DMS79 treated with DMSO at 0.1 percent for 48 hours (cell line): Measurements from ENCODE around the gene MCCD1.
"Not testable (repeated sequence)": the region's sequence is repeated elsewhere in the genome, so short reads cannot be mapped to it uniquely, and the experiment has no call there.

ENCODE experiments used
- DNase-seq: peaks from one replicate; lab custom pipeline; 2025; lab: John Stamatoyannopoulos, UW

The MCCD1 gene

DNA sequence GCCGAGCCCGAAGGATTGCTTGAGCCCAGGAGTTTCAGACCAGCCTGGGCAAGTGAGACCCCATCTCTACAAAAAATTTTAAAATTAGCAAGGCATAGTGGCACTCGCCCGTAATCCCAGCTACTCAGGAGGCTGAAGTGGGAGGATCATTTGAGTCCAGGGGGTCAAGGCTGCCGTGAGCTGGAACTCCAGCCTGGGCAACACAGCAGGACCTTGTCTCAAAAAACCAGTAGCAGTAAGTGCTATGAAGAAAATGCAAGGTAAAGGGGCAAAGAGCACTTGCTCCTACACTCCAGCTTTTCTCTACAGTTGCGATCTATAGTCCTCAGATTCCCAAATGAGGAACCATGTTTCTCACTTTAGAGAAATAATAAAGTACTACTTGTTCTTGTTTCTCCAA lies 14.9 kb downstream of the MCCD1 start:
- DNase-seq: no peak

DNA sequence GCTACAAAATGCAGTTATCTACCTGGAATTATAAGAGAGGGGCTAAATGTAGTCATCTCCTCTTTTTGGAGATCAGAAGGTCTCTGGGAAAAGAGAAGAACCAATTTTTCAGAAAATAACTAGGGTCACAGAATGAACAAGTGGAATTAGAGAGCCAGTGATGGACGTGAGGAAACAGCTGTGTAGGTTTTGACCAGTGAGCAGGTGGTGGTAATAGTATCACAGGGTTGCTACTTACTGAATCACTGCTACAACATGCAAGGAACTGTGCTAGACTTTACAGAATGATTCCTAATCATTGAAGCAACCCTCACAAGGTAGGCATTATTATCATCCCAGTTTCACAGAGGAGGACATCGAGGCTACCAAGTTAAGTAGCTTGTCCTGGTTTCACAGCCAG lies 15.9 kb downstream of the MCCD1 start:
- DNase-seq: no peak

DNA sequence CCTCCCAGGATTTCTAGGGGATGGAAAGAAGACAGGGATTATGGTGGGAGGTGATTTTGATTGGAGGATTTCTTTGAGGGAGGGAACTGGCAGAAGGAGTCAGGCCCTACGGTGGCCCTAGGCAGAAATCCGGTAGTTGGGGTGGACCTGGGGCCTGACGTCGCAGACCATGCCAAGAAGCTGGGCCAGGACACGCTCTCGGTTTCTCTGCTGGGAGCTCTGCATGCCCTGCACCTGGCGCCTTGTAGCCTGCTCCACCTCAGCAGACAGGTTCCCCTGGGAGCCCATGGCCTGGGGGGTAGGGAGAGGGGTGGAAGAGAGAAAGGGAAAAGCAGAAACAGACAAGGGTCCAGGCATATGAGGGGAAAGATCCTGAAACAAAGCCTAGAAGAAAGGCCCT lies 16.5 kb downstream of the MCCD1 start:
- no peak for DNase-seq

DNA sequence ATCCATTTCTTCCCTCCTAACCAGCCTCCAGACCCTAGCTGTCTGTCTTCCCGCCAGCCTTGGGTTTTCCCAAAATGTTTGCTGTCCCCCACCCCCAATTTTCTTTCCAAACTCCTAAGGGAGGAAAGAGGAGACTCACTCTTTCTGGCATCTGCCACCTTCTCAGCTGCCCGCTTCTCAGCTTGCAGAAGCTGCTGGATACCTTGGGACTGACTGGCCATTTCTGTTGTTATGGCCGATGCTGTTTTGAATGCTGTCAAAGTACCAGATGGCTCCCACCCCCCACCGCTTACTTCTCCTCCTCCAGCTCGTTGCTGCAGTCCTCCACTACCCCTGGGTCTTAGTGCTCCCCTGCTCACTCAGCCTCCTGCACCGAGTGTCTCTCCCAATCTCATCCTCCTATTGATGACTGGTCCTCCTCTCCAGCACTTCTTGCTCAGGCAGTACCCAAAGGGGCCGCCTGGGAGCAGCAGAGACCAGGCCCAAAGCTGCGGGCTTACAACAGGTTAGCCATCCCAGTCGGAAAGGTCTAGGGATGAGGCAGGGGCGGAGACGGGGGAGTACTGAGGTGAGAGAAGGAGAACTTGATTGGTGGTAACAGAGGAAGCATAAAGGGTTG lies 17.7 kb downstream of the MCCD1 start, which contains the start of gene ATP6V1G2:
Gene ATP6V1G2 (minus strand): TSS at position 270 of the 619 bp plus-strand sequence. CDS start 49 bp downstream, at position 221.
- peak; percentile 94 for DNase-seq

DNA sequence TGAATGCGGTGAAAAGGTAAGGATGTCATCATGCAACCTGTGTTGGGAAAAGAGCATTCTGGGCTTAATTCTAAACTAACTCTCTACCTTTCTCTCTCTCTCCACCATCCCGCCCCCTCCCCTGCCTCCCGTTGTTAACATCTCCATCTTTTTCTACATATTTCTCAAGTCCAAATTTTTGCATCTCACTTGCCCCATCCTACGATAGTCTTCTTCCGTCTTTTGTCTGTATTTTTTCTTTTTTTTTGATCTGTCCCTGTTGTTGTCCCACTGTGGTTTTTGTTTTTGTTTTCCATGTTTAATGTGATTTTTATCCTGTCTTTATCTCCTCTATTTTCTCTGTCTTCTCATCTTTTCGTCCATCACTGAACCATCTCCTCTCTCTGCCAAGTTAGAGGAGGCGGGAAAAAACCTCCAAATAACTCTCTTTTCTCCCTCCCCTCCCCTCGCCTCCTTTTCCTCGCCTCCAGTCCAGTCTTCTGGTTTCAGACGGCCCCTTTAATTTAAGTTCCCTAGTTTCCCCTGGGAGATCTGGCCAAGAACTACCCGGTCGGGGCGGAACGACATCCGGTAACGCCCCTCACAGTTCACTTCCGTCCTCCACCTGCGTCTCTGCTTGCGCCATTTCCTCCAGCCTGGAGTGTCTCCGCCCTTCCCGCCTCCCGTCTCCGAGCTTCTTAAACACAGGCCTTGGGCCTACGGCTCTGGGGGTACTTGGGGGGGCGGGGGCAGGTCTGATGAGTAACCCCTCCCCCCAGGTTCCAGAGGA lies 18.4 kb downstream of the MCCD1 start, which contains the start of gene NFKBIL1:
Gene NFKBIL1 (plus strand): TSS at position 651 of the 769 bp plus-strand sequence. CDS start 87 bp downstream, at position 738.
- DNase-seq: peak; percentile 98

DNA sequence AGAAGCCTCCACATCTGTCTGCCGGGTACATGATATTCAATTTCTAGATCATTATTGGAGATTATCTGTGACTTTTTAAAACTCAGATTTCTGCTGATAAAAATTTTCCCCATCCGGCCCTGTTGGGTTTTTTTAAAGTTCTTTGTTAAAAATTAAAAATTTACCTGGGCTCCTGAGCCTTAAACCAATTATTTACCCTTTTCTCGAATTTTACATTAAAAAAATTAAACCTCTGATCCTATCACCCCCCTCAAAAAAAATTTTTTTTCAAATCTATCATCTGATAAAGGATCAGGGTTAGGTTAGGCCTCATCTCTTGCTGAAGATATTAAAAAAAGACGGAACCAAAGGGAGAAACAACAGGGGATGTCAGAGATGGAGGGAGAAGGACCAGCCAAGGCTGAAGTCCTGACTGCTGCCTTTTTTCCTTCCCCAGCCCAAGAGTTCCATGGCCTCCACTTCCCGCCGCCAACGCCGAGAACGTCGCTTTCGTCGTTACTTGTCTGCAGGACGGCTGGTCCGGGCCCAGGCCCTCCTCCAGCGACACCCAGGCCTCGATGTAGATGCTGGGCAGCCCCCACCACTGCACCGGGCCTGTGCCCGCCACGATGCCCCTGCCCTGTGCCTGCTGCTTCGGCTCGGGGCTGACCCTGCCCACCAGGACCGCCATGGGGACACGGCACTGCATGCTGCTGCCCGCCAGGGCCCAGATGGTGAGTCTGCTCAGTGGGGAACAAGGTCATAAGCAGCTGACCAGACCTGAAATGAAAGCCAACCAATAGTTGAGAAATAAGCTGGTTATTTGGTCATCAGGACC lies 19.2 kb downstream of the MCCD1 start:
- DNase-seq: no peak

DNA sequence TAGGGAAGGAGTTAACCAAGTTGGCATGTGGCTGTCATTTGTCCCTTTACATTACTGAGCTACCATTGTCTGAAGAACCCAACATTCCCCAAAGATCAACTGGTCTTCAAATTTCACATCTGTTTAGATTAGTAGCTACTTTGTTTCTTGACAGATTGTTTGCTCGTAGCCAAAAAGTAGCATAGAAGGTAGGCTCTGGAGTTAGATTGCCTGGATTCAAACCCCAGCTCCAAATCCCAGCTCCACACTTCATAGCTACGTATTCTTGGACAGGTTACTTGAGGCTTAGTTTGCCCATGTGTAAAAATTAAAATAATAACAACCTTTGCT lies 19.7 kb downstream of the MCCD1 start:
- DNase-seq: no peak

DNA sequence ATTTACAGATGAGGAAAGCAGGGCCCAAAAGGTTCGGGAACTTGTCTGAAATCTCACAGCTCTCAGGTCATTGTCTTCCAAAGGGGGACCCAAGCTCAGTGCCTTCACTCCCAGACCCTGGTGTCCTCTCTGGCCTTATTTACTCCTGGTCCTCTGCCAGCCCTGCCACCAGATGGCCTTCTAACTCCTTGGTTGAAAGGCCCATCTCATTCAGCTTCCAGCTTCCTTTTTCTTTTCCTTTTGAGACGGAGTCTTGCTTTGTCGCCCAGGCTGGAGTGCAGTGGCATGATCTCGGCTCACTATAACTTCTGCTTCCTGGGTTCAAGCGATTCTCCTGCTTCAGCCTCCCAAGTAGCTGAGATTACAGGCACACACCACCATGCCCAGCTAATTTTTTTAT lies 22.6 kb downstream of the MCCD1 start:
- not testable (repeated sequence) for DNase-seq

DNA sequence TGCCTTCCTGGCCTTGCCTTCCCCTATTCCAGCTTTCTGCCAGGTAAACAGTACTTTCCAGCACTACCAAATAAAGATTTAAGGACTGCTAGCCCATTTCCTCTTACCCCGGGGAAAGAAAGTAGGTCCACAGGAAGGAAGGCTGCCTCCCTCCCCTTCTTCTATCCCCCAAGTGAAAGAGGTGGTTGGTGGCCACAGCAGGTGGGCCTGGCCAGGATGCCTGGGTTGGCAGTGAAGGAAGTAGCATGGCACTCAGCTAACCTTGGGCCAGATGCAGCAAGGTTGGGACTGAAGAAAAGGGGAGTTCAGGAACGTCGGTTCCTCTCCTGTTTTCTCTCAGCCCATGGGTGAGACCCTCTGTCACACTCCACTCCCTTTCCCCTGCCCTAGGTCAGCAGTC lies 27.5 kb downstream of the MCCD1 start:
- DNase-seq: no peak

DNA sequence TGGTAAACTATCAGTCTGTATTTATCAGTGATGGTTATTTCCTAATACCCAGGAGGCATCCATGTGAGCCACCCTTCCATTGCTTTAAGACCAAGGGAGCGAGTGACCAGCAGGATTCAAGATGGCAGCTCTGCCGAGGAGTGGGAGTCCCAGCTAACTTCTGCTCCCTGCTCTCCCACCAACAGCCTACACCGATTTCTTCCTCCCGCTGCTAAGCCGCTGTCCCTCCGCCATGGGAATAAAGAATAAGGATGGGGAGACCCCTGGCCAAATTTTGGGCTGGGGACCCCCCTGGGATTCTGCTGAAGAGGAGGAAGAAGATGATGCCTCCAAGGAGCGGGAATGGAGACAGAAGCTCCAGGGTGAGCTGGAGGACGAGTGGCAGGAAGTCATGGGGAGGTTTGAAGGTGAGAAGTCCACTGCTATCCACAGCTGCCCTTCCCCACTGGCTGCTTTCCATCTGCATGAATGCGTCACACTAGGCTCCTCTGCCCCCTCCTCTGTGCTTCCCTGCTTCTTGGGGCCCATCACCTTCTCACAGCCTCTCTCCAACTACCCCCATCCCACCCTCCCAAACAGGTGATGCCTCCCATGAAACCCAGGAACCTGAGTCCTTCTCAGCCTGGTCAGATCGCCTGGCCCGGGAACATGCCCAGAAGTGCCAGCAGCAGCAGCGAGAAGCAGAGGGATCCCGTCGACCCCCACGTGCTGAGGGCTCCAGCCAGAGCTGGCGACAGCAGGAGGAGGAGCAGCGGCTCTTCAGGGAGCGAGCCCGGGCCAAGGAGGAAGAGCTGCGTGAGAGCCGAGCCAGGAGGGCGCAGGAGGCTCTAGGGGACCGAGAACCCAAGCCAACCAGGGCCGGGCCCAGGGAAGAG lies 28.9 kb downstream of the MCCD1 start:
- no peak for DNase-seq

DNA sequence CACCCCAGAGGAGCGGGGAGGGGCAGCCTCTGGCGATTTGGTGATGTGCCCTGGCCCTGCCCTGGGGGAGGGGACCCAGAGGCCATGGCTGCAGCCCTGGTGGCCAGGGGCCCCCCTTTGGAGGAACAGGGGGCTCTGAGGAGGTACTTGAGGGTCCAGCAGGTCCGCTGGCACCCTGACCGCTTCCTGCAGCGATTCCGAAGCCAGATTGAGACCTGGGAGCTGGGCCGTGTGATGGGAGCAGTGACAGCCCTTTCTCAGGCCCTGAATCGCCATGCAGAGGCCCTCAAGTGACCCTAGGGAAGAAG lies 29.5 kb downstream of the MCCD1 start:
- DNase-seq: no peak

DNA sequence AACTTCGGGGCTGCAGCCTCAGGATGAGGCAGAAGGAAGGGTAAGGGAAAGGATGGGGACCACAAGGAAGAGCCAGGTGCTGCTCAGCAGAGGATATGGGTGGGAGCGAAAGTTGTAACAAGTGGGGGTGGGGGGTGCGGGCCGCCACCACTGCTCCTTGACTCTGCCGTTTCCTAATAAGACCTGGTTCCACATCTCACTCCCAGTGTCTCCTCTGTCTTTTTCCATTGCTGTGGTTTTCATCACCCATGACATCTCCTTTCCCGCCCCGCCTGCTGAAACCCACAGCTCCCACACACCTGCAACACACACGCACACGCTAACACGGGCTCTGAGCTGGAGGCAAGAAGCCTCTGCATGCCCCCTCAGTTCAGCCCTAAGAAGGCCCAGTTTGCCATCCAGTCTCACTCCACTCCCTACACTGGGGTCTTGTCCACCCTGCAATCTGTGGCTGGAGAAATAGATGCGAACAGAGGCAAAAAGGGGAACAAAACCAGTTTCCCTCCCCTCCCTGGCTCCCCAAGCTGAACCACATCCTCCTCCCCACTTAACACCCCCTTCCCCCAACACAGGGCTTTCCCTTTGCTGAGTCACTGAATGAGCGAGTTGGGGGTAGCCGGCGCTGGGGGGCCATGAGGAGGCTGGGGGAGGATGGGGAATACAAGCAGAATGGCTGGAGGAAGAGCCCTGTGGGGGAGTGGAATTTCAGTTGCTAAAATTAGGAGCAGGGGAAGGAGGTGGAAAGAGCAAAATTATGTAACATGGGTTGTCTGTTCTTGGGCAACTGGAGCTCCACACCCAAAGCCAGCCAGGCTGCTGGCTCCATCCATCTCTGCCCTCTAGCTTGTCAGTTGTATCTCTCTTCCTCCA lies 30.1 kb downstream of the MCCD1 start:
- no peak for DNase-seq

DNA sequence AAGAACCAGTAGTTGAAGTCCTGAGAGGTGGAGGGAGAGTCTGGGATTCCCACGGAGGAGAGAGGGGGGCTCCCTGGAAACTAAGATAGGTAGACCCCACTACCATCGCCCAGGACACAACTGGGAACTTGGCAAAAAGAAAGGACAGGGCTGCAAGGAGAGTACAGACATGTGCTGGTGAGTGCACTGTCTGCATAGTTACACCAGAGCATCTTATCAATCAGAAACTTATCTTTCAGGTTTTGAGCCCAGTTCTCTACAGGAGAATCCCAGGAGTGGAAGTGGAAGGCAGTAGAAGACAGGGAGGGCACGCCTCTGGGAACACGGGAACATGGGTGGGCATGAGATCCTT lies 30.8 kb downstream of the MCCD1 start:
- DNase-seq: no peak

DNA sequence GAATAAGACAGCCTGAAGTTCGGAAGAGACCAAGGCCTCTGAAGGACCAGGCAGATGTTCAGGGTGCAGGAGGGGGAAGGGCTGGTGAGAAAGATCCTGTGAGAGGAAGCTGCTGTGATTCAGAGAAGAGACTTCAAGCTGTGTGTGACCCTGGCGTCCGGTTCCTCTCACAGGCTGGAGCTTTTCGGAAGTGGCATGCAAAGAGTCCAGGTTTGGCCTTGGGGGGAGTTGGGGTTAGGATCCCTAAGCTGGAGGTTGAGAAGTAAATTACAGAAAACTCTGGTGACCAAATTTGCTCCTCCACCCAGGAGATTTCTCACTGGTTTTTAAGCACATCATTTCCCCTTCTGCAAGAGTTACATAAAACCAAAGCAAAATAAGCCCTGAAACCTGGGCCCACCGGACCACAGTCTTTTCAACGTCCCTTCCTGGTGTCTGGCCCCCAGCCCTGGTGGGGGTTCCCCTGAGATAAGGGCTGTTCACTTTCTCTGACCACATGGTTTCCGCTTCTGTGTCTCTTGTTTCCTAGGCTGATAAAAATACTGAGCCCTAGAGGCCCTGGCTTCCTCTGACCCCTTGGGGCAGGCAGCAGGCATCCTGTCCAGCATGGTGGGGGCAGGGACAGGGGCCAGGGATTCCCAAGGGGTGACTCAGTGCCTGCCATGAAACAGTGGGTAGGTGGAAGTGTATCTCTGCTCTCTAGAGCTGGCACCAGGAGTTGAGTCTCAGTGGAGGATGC lies 31.4 kb downstream of the MCCD1 start:
- DNase-seq: no peak

DNA sequence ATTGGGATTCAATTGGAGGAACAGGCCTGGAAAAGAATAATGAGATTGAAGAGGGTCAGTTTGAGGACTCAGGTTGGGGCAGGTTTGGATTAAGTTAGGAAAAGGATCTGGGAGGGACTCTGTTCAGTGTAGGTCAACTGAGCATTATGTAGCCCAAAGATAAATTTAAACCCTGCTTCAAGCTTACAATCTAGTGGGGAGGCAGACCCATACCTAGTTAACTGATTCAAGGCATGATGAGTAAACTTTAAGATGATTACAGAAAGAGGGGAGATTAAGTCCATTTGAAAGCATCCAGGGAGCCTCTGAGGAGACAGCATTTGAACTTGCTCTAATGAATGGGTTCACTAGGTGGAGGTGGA lies 31.9 kb downstream of the MCCD1 start:
- DNase-seq: no peak

DNA sequence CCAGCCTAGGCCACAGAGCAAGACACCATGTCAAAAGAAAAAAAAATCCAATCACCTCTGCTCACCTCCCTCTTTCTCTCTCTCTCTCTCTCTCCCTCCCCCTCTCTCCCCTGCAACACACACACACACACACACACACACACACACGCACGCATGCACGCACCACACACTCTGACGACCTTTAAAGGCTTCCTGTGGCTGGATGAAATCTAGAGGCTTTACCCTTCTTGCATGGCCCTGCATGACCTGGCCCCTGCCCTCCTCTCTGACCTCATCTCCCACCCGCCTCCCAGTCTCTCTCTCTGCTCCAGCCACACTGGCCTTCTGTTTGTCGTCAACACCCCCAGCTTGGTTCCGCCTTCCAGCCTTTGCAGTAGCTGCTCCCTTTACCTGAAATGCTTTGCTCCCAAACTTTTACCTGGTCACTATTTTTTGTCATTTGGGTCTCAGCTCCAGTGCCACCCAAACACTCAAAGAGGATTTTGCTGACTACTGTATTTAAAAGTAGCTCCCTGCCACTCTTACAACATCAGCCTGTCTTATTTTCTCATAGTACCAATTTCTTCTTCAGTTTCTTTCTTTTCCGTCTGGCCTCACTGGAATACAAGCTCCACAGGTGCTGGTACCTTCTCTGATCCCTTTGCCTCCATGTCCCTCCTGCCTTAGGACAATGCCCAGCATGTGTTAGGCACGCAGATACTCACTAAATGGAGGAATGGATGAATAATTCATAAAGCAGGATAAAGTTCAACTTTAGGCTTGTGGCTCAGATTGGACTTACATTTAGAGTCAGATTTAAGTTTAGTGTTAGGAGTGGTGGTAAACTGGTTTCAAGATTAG lies 39.0 kb downstream of the MCCD1 start:
- DNase-seq: no peak

DNA sequence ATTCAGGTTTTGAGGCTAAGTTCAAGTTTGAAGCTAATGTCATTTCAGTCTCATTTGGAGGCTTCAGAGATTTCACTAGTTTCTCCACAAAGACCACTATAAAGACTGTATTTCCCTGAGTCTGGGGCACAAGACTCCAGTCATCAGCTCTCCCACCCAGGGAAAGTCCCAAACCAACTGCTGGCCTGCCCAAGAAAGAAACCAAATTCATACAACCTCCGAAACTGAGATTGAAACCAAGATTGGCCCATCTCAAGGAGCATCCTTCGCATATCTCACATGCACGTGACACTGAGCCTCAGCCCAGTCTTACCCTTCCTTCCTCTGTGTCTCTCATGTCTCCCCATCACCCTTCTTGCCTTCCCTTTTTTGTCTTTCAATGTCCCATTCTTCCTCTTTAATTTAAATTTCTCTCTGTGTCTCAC lies 39.8 kb downstream of the MCCD1 start:
- no peak for DNase-seq

DNA sequence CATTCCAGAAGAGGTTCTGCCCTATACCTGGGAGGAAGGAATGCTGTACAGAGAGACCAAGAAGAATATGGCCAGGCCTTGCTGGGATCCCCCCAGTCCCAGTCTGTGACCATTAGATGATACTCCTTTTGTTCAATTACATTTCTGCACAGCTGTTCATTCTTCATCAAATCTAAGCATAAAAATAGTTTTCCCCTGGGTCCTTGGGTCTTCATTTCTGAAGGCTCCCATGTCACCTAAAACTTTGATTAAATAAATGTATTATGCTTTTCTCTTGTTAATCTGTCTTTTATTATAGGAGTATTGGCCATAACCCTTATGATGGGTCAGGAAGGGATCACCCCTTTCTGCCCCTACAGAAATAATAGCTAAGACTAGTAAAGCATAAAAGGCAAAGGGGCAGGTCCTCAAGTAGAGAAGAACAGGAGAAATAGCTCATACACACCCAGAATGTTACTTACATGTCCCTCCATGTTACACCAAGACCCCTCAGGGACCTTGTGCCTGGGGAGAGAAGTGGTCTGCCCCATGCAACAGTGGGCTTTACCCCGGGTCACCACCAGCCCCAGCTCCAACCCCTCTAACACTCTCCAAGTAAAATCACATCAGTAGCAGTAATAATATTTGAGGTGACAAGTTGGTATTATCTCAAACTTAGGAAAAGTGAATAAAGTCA lies 41.2 kb downstream of the MCCD1 start:
- no peak for DNase-seq
